Osteoblast (primary cell): ENCODE measurements around the gene CRADD. TPM values are rescaled to one million over a fixed set of nuclear protein-coding genes. Genes with fewer than 3 reads are reported as not detected.

Experiments used
- DNase-seq: peaks from one replicate; pipeline ENCODE4 v3.0.0; 2011; ENCODE audit warnings: low spot score, mixed read lengths; ENCODE audit not compliant: insufficient read length; ENCODE audit errors: missing footprints
- H2AFZ ChIP-seq: 2 replicates; pipeline ENCODE4 v1.6.0; 2011; ENCODE audit warnings: mild to moderate bottlenecking, low read length
- H3K27ac ChIP-seq: 2 replicates; pipeline ENCODE4 v1.5.1; 2011; ENCODE audit warnings: mild to moderate bottlenecking, low read depth, low read length, moderate library complexity
- H3K27me3 ChIP-seq: 2 replicates; pipeline ENCODE4 v1.6.0; 2012; ENCODE audit warnings: mild to moderate bottlenecking, control low read depth, inconsistent platforms, low read length, moderate library complexity; ENCODE audit not compliant: insufficient read depth
- H3K36me3 ChIP-seq: 2 replicates; pipeline ENCODE4 v1.5.1; 2011; ENCODE audit warnings: mild to moderate bottlenecking, low read length, control low read depth, moderate library complexity; ENCODE audit not compliant: insufficient read depth
- H3K4me1 ChIP-seq: 2 replicates; pipeline ENCODE4 v1.5.1; 2011; ENCODE audit warnings: mild to moderate bottlenecking, low read length, control low read depth, moderate library complexity; ENCODE audit not compliant: insufficient read depth
- H3K4me2 ChIP-seq: 2 replicates; pipeline ENCODE4 v1.6.0; 2011; ENCODE audit warnings: mild to moderate bottlenecking, low read length; ENCODE audit not compliant: insufficient read depth
- H3K4me3 ChIP-seq: fragments of 200-600 bp; sonication (generic); 3 replicates; pipeline ENCODE4 v1.5.1; 2012; ENCODE audit warnings: mild to moderate bottlenecking, low read length, inconsistent platforms; ENCODE audit not compliant: insufficient read depth
- H3K79me2 ChIP-seq: 2 replicates; pipeline ENCODE4 v1.6.0; 2012; ENCODE audit warnings: mild to moderate bottlenecking, low read length, control low read depth, inconsistent platforms; ENCODE audit not compliant: insufficient read depth
- H3K9me3 ChIP-seq: 2 replicates; pipeline ENCODE4 v1.5.1; 2011; ENCODE audit warnings: low read depth, low read length, control low read depth
- H4K20me1 ChIP-seq: 2 replicates; pipeline ENCODE4 v1.6.0; 2012; ENCODE audit warnings: mild to moderate bottlenecking, low read length, control low read depth; ENCODE audit not compliant: insufficient read depth
- CTCF ChIP-seq: IDR thresholded peaks from 2 replicates; pipeline ENCODE4 v1.5.1; 2011; ENCODE audit warnings: mild to moderate bottlenecking, low read depth, low read length, moderate library complexity; ENCODE audit errors: extremely low read depth
- total RNA-seq: library from RNA; depleted of rRNA; stranded (reverse); fragments of >200 nt; gene quantifications from 2 replicates; pipeline ENCODE4 v1.2.3, GENCODE V29; 2012

CRADD gene
- total RNA-seq, 1 donor: 15.6 TPM

- H4K20me1 ChIP-seq: no peaks in the 10 kb centered on the region
- H3K79me2 ChIP-seq: peaks cover 6% of the 10 kb centered on the region
- no peaks in the 10 kb centered on the region for H3K27me3 ChIP-seq
- no peak for DNase-seq
- no peak overlapping the region for H3K4me3 ChIP-seq
- TF ChIP-seq CTCF: no peak
- H3K9me3 ChIP-seq: no peaks in the 10 kb centered on the region
- H3K4me2 ChIP-seq: no peak overlapping the region
- peaks cover 58% of the 10 kb centered on the region for H3K4me1 ChIP-seq
- no peak overlapping the region for H3K27ac ChIP-seq
- H2AFZ ChIP-seq: no peak overlapping the region
- H3K36me3 ChIP-seq: no peaks in the 10 kb centered on the region
Observed at GRCh38 chr12:93807354-93807753, 130.2 kb downstream of the CRADD start.

- no peaks in the 10 kb centered on the region for H3K27me3 ChIP-seq
- H3K36me3 ChIP-seq: no peaks in the 10 kb centered on the region
- no peaks in the 10 kb centered on the region for H3K9me3 ChIP-seq
- H3K4me2 ChIP-seq: no peak overlapping the region
- no peak for DNase-seq
- H3K4me3 ChIP-seq: no peak overlapping the region
- H4K20me1 ChIP-seq: no peaks in the 10 kb centered on the region
- H3K4me1 ChIP-seq: peaks cover 58% of the 10 kb centered on the region
- H3K27ac ChIP-seq: no peak overlapping the region
- no peak for TF ChIP-seq CTCF
- H2AFZ ChIP-seq: no peak overlapping the region
- H3K79me2 ChIP-seq: peaks cover 6% of the 10 kb centered on the region
Observed at GRCh38 chr12:93808169-93808899, 131.2 kb downstream of the CRADD start.

- H3K4me2 ChIP-seq: peak overlapping the region; percentile 3
- H3K27me3 ChIP-seq: no peaks in the 10 kb centered on the region
- peak; percentile 26 for DNase-seq
- peak overlapping the region; percentile 93 for H3K27ac ChIP-seq
- H4K20me1 ChIP-seq: no peaks in the 10 kb centered on the region
- peaks cover 51% of the 10 kb centered on the region for H3K4me1 ChIP-seq
- no peaks in the 10 kb centered on the region for H3K36me3 ChIP-seq
- no peak overlapping the region for H3K4me3 ChIP-seq
- H3K9me3 ChIP-seq: no peaks in the 10 kb centered on the region
- no peak for TF ChIP-seq CTCF
- peaks cover 3% of the 10 kb centered on the region for H3K79me2 ChIP-seq
- H2AFZ ChIP-seq: no peak overlapping the region
Observed at GRCh38 chr12:93812626-93813025, 135.5 kb downstream of the CRADD start.

GRCh38 chr12:93813186-93813585 lies 136.0 kb downstream of the CRADD start:
- TF ChIP-seq CTCF: no peak
- peak overlapping the region; percentile 93 for H3K27ac ChIP-seq
- peak overlapping the region; percentile 67 for H3K4me2 ChIP-seq
- H3K9me3 ChIP-seq: no peaks in the 10 kb centered on the region
- no peaks in the 10 kb centered on the region for H3K36me3 ChIP-seq
- peak overlapping the region; percentile 43 for H2AFZ ChIP-seq
- H3K4me3 ChIP-seq: peak overlapping the region; percentile 42
- no peaks in the 10 kb centered on the region for H3K27me3 ChIP-seq
- H4K20me1 ChIP-seq: no peaks in the 10 kb centered on the region
- H3K79me2 ChIP-seq: peaks cover 5% of the 10 kb centered on the region
- H3K4me1 ChIP-seq: peaks cover 51% of the 10 kb centered on the region
- DNase-seq: no peak
